HG03558 (cell line): ENCODE results near the gene ERRFI1.

Experiments used
- ATAC-seq: cut with Tn5 transposase; IDR thresholded peaks from one replicate; pipeline ENCODE4 v1.9.1; 2021; ENCODE audit warnings: moderate number of reproducible peaks; ENCODE audit not compliant: unreplicated experiment; ENCODE audit errors: extremely low read depth

ERRFI1 gene

GRCh38 chr1:8047112-8047511 is 21.0 kb upstream of the ERRFI1 start:
- ATAC-seq, result no peak

- ATAC-seq, result no peak
Measured at GRCh38 chr1:8046391-8046790, 20.3 kb upstream of the ERRFI1 start.

GRCh38 chr1:8043621-8044020 is 17.5 kb upstream of the ERRFI1 start:
- no peak for ATAC-seq

- ATAC-seq, result no peak
Measured at GRCh38 chr1:8042134-8042533, 16.0 kb upstream of the ERRFI1 start.

- no peak for ATAC-seq
Measured at GRCh38 chr1:8040586-8040985, 14.5 kb upstream of the ERRFI1 start.

- no peak for ATAC-seq
Measured at GRCh38 chr1:8039071-8039470, 13.0 kb upstream of the ERRFI1 start.

- ATAC-seq, result no peak
Measured at GRCh38 chr1:8035289-8035688, 9.2 kb upstream of the ERRFI1 start.

- no peak for ATAC-seq
Measured at GRCh38 chr1:8033322-8033721, 7.2 kb upstream of the ERRFI1 start.

GRCh38 chr1:8032366-8032910 is 6.3 kb upstream of the ERRFI1 start:
- no peak for ATAC-seq

GRCh38 chr1:8031176-8031785 is 5.2 kb upstream of the ERRFI1 start:
- no peak for ATAC-seq

GRCh38 chr1:8028571-8028910 is 2.4 kb upstream of the ERRFI1 start:
- ATAC-seq, result no peak

- no peak for ATAC-seq
Measured at GRCh38 chr1:8027748-8028570, 1.9 kb upstream of the ERRFI1 start.

- no peak for ATAC-seq
Measured at GRCh38 chr1:8026976-8027747, 1.1 kb upstream of the ERRFI1 start.

- no peak for ATAC-seq
Measured at GRCh38 chr1:8025671-8026144, 401 bp downstream of the ERRFI1 start.

- ATAC-seq, result no peak
Measured at GRCh38 chr1:8025061-8025670, 943 bp downstream of the ERRFI1 start.

GRCh38 chr1:8024329-8024728 is 1.8 kb downstream of the ERRFI1 start:
- ATAC-seq, result no peak

- ATAC-seq, result no peak
Measured at GRCh38 chr1:8023995-8024313, 2.2 kb downstream of the ERRFI1 start.

- no peak for ATAC-seq
Measured at GRCh38 chr1:8023287-8023994, 2.7 kb downstream of the ERRFI1 start.

GRCh38 chr1:8022395-8023286 is 3.5 kb downstream of the ERRFI1 start:
- no peak for ATAC-seq
